Bronchial epithelial cell (primary cell): ENCODE measurements around the gene PSEN1. TPM values are rescaled to one million over a fixed set of nuclear protein-coding genes. Genes with fewer than 3 reads are reported as not detected.

Experiments
- DNase-seq: peaks from one replicate; pipeline ENCODE4 v3.0.0-alpha.2; 2010; ENCODE audit warnings: low read depth
- FAIRE-seq: peaks from 2 replicates; lab custom pipeline; 2011; peaks lifted over from hg19 to GRCh38; lab: Jason Lieb, UNC
- H3K27me3 ChIP-seq: 2 replicates; pipeline ENCODE4 v1.5.1; 2011; ENCODE audit warnings: low read length; ENCODE audit not compliant: control insufficient read depth, insufficient read depth
- H3K36me3 ChIP-seq: 2 replicates; pipeline ENCODE4 v1.5.1; 2011; ENCODE audit warnings: low read length; ENCODE audit not compliant: control insufficient read depth, insufficient read depth
- H3K4me3 ChIP-seq: 2 replicates; pipeline ENCODE4 v1.5.1; 2011; ENCODE audit warnings: mild to moderate bottlenecking, low read depth, low read length, control low read depth
- total RNA-seq: library from RNA; depleted of rRNA; stranded (reverse); fragments of >200 nt; gene quantifications from 2 replicates; pipeline ENCODE4 v1.2.1, GENCODE V29; 2014
- TF ChIP-seq, protein P1 (sequence below): IDR thresholded peaks from 2 replicates; pipeline ENCODE4 v1.5.1; 2011; ENCODE audit warnings: mild to moderate bottlenecking, moderate library complexity, low read length, control low read depth, inconsistent platforms; ENCODE audit not compliant: insufficient read depth, severe bottlenecking

Gene PSEN1
- total RNA-seq, 1 donor from 2014 or later: 86.1 TPM

GRCh38 chr14:73234029-73234428, 97.7 kb downstream of the PSEN1 start:
- no peak for FAIRE-seq
- peaks cover 12% of the 10 kb centered on the region for H3K27me3 ChIP-seq
- DNase-seq: no peak
- no peak overlapping the region for H3K4me3 ChIP-seq
- TF ChIP-seq, protein P1, sequence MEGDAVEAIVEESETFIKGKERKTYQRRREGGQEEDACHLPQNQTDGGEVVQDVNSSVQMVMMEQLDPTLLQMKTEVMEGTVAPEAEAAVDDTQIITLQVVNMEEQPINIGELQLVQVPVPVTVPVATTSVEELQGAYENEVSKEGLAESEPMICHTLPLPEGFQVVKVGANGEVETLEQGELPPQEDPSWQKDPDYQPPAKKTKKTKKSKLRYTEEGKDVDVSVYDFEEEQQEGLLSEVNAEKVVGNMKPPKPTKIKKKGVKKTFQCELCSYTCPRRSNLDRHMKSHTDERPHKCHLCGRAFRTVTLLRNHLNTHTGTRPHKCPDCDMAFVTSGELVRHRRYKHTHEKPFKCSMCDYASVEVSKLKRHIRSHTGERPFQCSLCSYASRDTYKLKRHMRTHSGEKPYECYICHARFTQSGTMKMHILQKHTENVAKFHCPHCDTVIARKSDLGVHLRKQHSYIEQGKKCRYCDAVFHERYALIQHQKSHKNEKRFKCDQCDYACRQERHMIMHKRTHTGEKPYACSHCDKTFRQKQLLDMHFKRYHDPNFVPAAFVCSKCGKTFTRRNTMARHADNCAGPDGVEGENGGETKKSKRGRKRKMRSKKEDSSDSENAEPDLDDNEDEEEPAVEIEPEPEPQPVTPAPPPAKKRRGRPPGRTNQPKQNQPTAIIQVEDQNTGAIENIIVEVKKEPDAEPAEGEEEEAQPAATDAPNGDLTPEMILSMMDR: no peak
- H3K36me3 ChIP-seq: no peaks in the 10 kb centered on the region

GRCh38 chr14:73234586-73235394, 98.5 kb downstream of the PSEN1 start:
- no peaks in the 10 kb centered on the region for H3K36me3 ChIP-seq
- H3K27me3 ChIP-seq: peaks cover 12% of the 10 kb centered on the region
- H3K4me3 ChIP-seq: no peak overlapping the region
- no peak for DNase-seq
- TF ChIP-seq, protein P1: no peak
- FAIRE-seq: no peak

- TF ChIP-seq, protein P1: no peak
Measured at GRCh38 chr14:73235531-73236155, 99.3 kb downstream of the PSEN1 start.

GRCh38 chr14:73236157-73236556, 99.8 kb downstream of the PSEN1 start:
- TF ChIP-seq, protein P1: no peak
- FAIRE-seq: no peak
- DNase-seq: no peak
- H3K27me3 ChIP-seq: peaks cover 14% of the 10 kb centered on the region
- no peaks in the 10 kb centered on the region for H3K36me3 ChIP-seq
- no peak overlapping the region for H3K4me3 ChIP-seq

More at GRCh38 chr14:73235531-73236155, 99.3 kb downstream of the PSEN1 start:
- no peak for FAIRE-seq
- H3K36me3 ChIP-seq: no peaks in the 10 kb centered on the region
- no peak overlapping the region for H3K4me3 ChIP-seq
- peaks cover 14% of the 10 kb centered on the region for H3K27me3 ChIP-seq
- no peak for DNase-seq

GRCh38 chr14:73236752-73237218, 100.5 kb downstream of the PSEN1 start:
- Histone ChIP-seq H3K27me3 (peaks cover 14% of the 10 kb centered on the region), H3K4me3 (no peak overlapping the region), H3K36me3 (no peaks in the 10 kb centered on the region)
- DNase-seq (no peak), FAIRE-seq (no peak)
- TF ChIP-seq, protein P1: no peak
